Measurements from ENCODE around the gene PAXX. TPM values are rescaled to one million over a fixed set of nuclear protein-coding genes. Genes with fewer than 3 reads are reported as not detected.
A peak's percentile ranks its signal among the peaks of the same experiment; 100 is the strongest.

PAXX gene
- total RNA-seq, 1 donor from 2014 or later, result 8.3 TPM

DNA sequence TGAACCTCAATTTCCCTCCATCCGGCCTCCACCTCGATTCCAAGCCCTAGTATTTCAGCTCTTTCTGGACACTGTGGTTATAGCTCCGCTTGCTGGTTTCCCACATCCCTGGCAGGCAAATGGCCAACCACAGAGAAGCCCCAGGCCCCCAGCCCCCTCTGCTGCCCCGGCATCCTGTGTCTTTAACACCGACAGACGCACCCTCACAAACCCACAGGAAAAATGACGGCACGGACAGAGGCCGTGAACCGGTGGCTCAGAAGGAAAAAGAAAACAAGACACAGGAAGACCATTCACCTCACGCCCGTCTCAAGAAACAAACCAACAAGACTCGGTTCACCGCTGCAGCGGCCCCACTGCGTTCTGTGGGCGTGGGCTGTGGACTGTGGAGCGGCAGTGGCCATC is 5.6 kb downstream of the PAXX start:
- Mint-ChIP-seq H3K27me3 (ENCODE audit: unreplicated experiment) (peaks cover 9% of the 10 kb centered on the region), H3K27ac (ENCODE audit: unreplicated experiment) (peak overlapping the region; percentile 31)
- no peak for DNase-seq (ENCODE audit: low spot score)

DNA sequence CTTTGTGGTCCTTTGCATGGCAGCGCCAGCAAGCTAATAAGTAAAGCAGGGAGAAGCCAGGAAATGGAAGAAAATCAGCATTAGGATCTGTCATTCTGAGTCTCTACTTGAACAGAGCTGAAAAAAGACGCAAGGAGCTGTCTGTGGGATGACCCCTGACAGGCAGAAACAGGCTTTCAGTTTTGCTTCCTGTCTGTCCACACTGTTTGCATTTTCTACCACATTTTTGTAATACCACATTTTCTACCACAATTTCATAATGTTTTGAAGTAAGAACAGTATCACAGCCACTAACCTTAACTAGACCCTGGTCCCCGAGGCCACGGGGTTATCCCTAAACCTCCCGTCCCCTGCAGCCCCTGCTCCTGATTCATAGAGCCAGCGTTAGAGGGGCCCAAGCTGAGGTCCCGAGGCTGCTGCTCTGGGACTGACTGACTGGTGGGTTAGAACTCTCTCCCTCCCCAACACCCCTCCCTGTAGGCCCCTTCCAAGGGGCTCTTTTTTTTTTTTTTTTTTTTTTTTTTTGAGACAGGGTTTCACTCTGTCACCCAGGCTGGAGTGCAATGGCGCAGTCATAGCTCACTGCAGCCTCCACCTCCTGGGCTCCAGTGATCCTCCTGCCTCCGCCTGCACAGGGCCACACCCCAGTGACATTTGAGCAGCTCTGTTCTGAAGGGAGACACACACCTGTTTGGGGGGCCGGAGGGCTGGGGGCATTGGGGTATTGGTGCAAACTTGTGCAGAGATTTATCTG is 8.1 kb downstream of the PAXX start:
- Mint-ChIP-seq H3K36me3 (ENCODE audit: low read depth, unreplicated experiment) (peaks cover 4% of the 10 kb centered on the region), H3K27me3 (ENCODE audit: unreplicated experiment) (peaks cover 17% of the 10 kb centered on the region), H3K27ac (ENCODE audit: unreplicated experiment) (no peak overlapping the region), H3K4me3 (ENCODE audit: unreplicated experiment) (no peak overlapping the region), H3K9me3 (ENCODE audit: unreplicated experiment) (peaks cover 5% of the 10 kb centered on the region), H3K4me1 (ENCODE audit: unreplicated experiment) (peaks cover 6% of the 10 kb centered on the region)
- DNase-seq (ENCODE audit: low spot score), result no peak
- TF ChIP-seq, protein P1, sequence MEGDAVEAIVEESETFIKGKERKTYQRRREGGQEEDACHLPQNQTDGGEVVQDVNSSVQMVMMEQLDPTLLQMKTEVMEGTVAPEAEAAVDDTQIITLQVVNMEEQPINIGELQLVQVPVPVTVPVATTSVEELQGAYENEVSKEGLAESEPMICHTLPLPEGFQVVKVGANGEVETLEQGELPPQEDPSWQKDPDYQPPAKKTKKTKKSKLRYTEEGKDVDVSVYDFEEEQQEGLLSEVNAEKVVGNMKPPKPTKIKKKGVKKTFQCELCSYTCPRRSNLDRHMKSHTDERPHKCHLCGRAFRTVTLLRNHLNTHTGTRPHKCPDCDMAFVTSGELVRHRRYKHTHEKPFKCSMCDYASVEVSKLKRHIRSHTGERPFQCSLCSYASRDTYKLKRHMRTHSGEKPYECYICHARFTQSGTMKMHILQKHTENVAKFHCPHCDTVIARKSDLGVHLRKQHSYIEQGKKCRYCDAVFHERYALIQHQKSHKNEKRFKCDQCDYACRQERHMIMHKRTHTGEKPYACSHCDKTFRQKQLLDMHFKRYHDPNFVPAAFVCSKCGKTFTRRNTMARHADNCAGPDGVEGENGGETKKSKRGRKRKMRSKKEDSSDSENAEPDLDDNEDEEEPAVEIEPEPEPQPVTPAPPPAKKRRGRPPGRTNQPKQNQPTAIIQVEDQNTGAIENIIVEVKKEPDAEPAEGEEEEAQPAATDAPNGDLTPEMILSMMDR (IDR thresholded peaks at IDR 0.05; ENCODE audit: unreplicated experiment), result no peak

More for the DNA sequence above, 5.6 kb downstream of the PAXX start:
- Mint-ChIP-seq H3K36me3 (ENCODE audit: low read depth, unreplicated experiment) (peaks cover 4% of the 10 kb centered on the region), H3K9me3 (ENCODE audit: unreplicated experiment) (no peaks in the 10 kb centered on the region), H3K4me1 (ENCODE audit: unreplicated experiment) (peaks cover 6% of the 10 kb centered on the region), H3K4me3 (ENCODE audit: unreplicated experiment) (no peak overlapping the region)
- TF ChIP-seq, protein P1 (IDR thresholded peaks at IDR 0.05; ENCODE audit: unreplicated experiment), result no peak

DNA sequence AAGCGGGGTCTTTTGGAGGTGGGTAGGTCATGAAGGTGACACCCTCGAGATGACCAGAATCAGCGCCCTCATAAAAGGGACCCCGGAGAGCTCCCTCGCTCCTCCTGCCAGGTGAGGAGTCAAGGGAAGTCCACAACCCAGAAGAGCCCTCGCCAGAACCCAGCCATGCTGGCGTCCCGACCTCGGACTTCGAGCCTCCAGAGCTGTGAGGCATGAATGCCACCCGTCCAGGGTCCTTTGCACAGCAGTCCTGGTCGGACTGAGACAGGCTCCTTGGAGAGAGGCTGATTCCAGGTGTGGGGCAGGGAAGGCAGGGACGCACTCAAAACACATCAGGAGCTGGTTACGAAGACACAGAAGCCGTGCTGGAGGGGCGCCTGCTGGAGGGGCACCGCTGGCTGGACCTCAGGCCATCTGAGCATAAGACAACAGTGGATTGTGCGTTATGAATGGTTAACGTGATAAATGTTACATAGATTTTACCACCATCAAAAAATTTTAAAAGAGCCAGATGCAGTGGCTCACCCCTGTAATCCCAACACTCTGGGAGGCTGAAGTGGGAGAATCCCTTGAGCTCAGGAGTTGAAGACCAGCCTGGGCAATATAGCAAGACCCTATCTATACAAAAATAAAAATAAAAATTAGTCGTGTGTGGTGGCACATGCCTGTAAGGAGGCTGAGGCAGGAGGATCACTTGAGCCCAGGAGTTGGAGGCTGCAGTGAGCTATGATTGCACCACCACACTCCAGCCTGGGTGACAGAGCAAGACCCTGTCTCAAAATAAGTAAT is 9.8 kb downstream of the PAXX start:
- TF ChIP-seq, protein P1 (IDR thresholded peaks at IDR 0.05; ENCODE audit: unreplicated experiment), result no peak
- Mint-ChIP-seq H3K27me3 (ENCODE audit: unreplicated experiment) (peaks cover 17% of the 10 kb centered on the region), H3K4me1 (ENCODE audit: unreplicated experiment) (peaks cover 6% of the 10 kb centered on the region), H3K27ac (ENCODE audit: unreplicated experiment) (no peak overlapping the region), H3K4me3 (ENCODE audit: unreplicated experiment) (no peak overlapping the region), H3K36me3 (ENCODE audit: low read depth, unreplicated experiment) (peaks cover 4% of the 10 kb centered on the region), H3K9me3 (ENCODE audit: unreplicated experiment) (peaks cover 5% of the 10 kb centered on the region)
- DNase-seq (ENCODE audit: low spot score), result no peak

DNA sequence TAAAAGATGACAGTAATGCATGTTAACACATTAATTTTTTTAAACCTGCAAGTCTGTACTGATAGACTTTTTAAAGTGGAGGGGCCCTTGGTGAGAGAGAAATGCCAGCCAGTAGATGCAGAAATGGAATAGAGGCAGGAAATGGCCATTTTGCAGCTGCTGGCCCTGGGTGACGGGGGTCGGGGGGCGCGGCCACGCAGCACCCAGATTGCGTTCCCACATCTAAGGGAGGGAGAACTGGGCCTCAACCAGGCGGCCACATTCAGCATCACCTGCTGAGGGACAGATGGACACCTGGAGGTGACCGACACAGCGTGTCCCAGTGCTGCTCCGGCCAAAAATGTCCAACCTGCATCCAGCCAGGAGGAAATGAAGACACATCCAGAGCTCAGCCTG is 10.4 kb downstream of the PAXX start:
- H3K4me1 Mint-ChIP-seq (ENCODE audit: unreplicated experiment), result peaks cover 4% of the 10 kb centered on the region

More for the DNA sequence above, 10.4 kb downstream of the PAXX start:
- Mint-ChIP-seq H3K9me3 (ENCODE audit: unreplicated experiment) (peaks cover 5% of the 10 kb centered on the region), H3K27ac (ENCODE audit: unreplicated experiment) (no peak overlapping the region), H3K36me3 (ENCODE audit: low read depth, unreplicated experiment) (peaks cover 3% of the 10 kb centered on the region), H3K27me3 (ENCODE audit: unreplicated experiment) (peaks cover 15% of the 10 kb centered on the region), H3K4me3 (ENCODE audit: unreplicated experiment) (no peak overlapping the region)
- DNase-seq (ENCODE audit: low spot score), result no peak
- TF ChIP-seq, protein P1 (IDR thresholded peaks at IDR 0.05; ENCODE audit: unreplicated experiment), result no peak

Measured in endothelial cell (in vitro differentiated cells).